ENCODE measurements around the gene AIMP1. TPM values are rescaled to one million over a fixed set of nuclear protein-coding genes. Genes with fewer than 3 reads are reported as not detected.

The AIMP1 gene
- total and polyA plus RNA-seq, 2 experiments from 2014 or later: 33.7 to 53.7 TPM

GRCh38 chr4:106364282-106364681, 47.9 kb downstream of the AIMP1 start:
- Histone ChIP-seq H3K27me3 (no peaks in the 10 kb centered on the region), H4K20me1 (ENCODE audit: insufficient read depth, poor library complexity, severe bottlenecking) (no peaks in the 10 kb centered on the region), H3K36me3 (replicated peaks; ENCODE audit: insufficient read depth, low read depth) (no peaks in the 10 kb centered on the region), H3K27ac (no peak overlapping the region), H3K4me2 (no peak overlapping the region), H3K9me2 (replicated peaks; ENCODE audit: insufficient read depth) (no peaks in the 10 kb centered on the region), H3K79me2 (no peaks in the 10 kb centered on the region), H3K4me3 (no peak overlapping the region), H3K4me1 (ENCODE audit: insufficient read depth) (no peaks in the 10 kb centered on the region), H3K9me3 (ENCODE audit: low read depth) (no peaks in the 10 kb centered on the region), H2AFZ (no peak overlapping the region)
- TF ChIP-seq EZH2 (IDR thresholded peaks at IDR 0.05; ENCODE audit: borderline replicate concordance) (no peak), CTCF (IDR thresholded peaks at IDR 0.05; ENCODE audit: poor library complexity) (no peak), EZH2phosphoT487 (IDR thresholded peaks at IDR 0.05; ENCODE audit: low read depth, severe bottlenecking, unreplicated experiment) (no peak)
- DNase-seq (ENCODE audit: low spot score): no peak
- 88% methylated on average over 1 of the region's 1 CpG for WGBS (ENCODE audit: low lambda C conversion rate, missing lambda C conversion rate)

GRCh38 chr4:106365613-106366012, 49.3 kb downstream of the AIMP1 start:
- Histone ChIP-seq H3K4me2 (no peak overlapping the region), H3K79me2 (no peaks in the 10 kb centered on the region), H3K9me2 (replicated peaks; ENCODE audit: insufficient read depth) (no peaks in the 10 kb centered on the region), H4K20me1 (ENCODE audit: insufficient read depth, poor library complexity, severe bottlenecking) (no peaks in the 10 kb centered on the region), H3K27me3 (no peaks in the 10 kb centered on the region), H3K9me3 (ENCODE audit: low read depth) (no peaks in the 10 kb centered on the region), H3K27ac (peak overlapping the region; percentile 22), H2AFZ (no peak overlapping the region), H3K4me3 (no peak overlapping the region), H3K36me3 (replicated peaks; ENCODE audit: insufficient read depth, low read depth) (no peaks in the 10 kb centered on the region), H3K4me1 (ENCODE audit: insufficient read depth) (no peaks in the 10 kb centered on the region)
- 75% methylated on average over 1 of the region's 1 CpG for WGBS (ENCODE audit: low lambda C conversion rate, missing lambda C conversion rate)
- DNase-seq (ENCODE audit: low spot score): peak; percentile 65
- TF ChIP-seq EZH2phosphoT487 (IDR thresholded peaks at IDR 0.05; ENCODE audit: low read depth, severe bottlenecking, unreplicated experiment) (no peak), CTCF (IDR thresholded peaks at IDR 0.05; ENCODE audit: poor library complexity) (no peak), EZH2 (IDR thresholded peaks at IDR 0.05; ENCODE audit: borderline replicate concordance) (no peak)

- TF ChIP-seq CTCF (IDR thresholded peaks at IDR 0.05; ENCODE audit: poor library complexity) (no peak), EZH2phosphoT487 (IDR thresholded peaks at IDR 0.05; ENCODE audit: low read depth, severe bottlenecking, unreplicated experiment) (no peak), EZH2 (IDR thresholded peaks at IDR 0.05; ENCODE audit: borderline replicate concordance) (no peak)
- H3K4me1 ChIP-seq (ENCODE audit: insufficient read depth): no peaks in the 10 kb centered on the region
- H3K27ac ChIP-seq: peak overlapping the region; percentile 22
- H3K9me3 ChIP-seq (ENCODE audit: low read depth): no peaks in the 10 kb centered on the region
- H3K9me2 ChIP-seq (replicated peaks; ENCODE audit: insufficient read depth): no peaks in the 10 kb centered on the region
- H3K36me3 ChIP-seq (replicated peaks; ENCODE audit: insufficient read depth, low read depth): no peaks in the 10 kb centered on the region
- no peaks in the 10 kb centered on the region for H3K79me2 ChIP-seq
- H3K4me3 ChIP-seq: no peak overlapping the region
- no peaks in the 10 kb centered on the region for H4K20me1 ChIP-seq (ENCODE audit: insufficient read depth, poor library complexity, severe bottlenecking)
- H3K4me2 ChIP-seq: no peak overlapping the region
- DNase-seq (ENCODE audit: low spot score): no peak
- H3K27me3 ChIP-seq: no peaks in the 10 kb centered on the region
- H2AFZ ChIP-seq: no peak overlapping the region
Observed at GRCh38 chr4:106366026-106366425, 49.7 kb downstream of the AIMP1 start.

- Histone ChIP-seq H3K4me2 (no peak overlapping the region), H3K79me2 (no peaks in the 10 kb centered on the region), H3K36me3 (replicated peaks; ENCODE audit: insufficient read depth, low read depth) (no peaks in the 10 kb centered on the region), H2AFZ (no peak overlapping the region), H3K27ac (no peak overlapping the region), H3K4me3 (no peak overlapping the region), H3K9me3 (ENCODE audit: low read depth) (no peaks in the 10 kb centered on the region), H4K20me1 (ENCODE audit: insufficient read depth, poor library complexity, severe bottlenecking) (no peaks in the 10 kb centered on the region), H3K9me2 (replicated peaks; ENCODE audit: insufficient read depth) (no peaks in the 10 kb centered on the region), H3K27me3 (no peaks in the 10 kb centered on the region), H3K4me1 (ENCODE audit: insufficient read depth) (no peaks in the 10 kb centered on the region)
- TF ChIP-seq EZH2 (IDR thresholded peaks at IDR 0.05; ENCODE audit: borderline replicate concordance) (no peak), EZH2phosphoT487 (IDR thresholded peaks at IDR 0.05; ENCODE audit: low read depth, severe bottlenecking, unreplicated experiment) (no peak), CTCF (IDR thresholded peaks at IDR 0.05; ENCODE audit: poor library complexity) (no peak)
- DNase-seq (ENCODE audit: low spot score): no peak
- 92% methylated on average over 5 of the region's 5 CpGs for WGBS (ENCODE audit: low lambda C conversion rate, missing lambda C conversion rate)
Observed at GRCh38 chr4:106367072-106367471, 50.7 kb downstream of the AIMP1 start.

Data from hepatocyte (in vitro differentiated cells).